Sigmoid colon (tissue), 7 donors: ENCODE data around the gene MPPED1. TPM values are rescaled to one million over a fixed set of nuclear protein-coding genes. Genes with fewer than 3 reads are reported as not detected.

ENCODE experiments used
- DNase-seq: peaks from one replicate; pipeline ENCODE4 v3.0.0-alpha.2; 2019
- H3K27ac ChIP-seq, 4 donors: fragments of 200-600 bp; sonication (generic); one replicate each; pipeline ENCODE4 v1.5.1; 2016 to 2019; ENCODE audit warnings: mild to moderate bottlenecking in 1 of 4
- H3K27me3 ChIP-seq, 3 donors: fragments of 200-600 bp; sonication (generic); one replicate each; pipeline ENCODE4 v1.5.1; 2019; ENCODE audit warnings: mild to moderate bottlenecking in 1 of 3
- H3K36me3 ChIP-seq, 4 donors: fragments of 200-600 bp; sonication (generic); one replicate each; pipeline ENCODE4 v1.5.1; 2016 to 2019
- H3K4me1 ChIP-seq, 4 donors: fragments of 200-600 bp; sonication (generic); one replicate each; pipeline ENCODE4 v1.5.1; 2017 to 2019
- H3K4me3 ChIP-seq, 4 donors: fragments of 200-600 bp; sonication (generic); one replicate each; pipeline ENCODE4 v1.5.1; 2017 to 2019; ENCODE audit warnings: mild to moderate bottlenecking in 2 of 4, moderate library complexity in 1 of 4
- H3K9me3 ChIP-seq, 4 donors: fragments of 200-600 bp in 3 of 4; sonication (generic) in 3 of 4; one replicate each; pipeline versions ENCODE4 v1.5.1 to v1.6.1; 2013 to 2019
- CTCF ChIP-seq, 4 experiments: fragments of 450-650 bp in 3 of 4; fragments of 200-600 bp in 1 of 4; IDR thresholded peaks; one replicate each; pipeline ENCODE4 v1.5.1; 2016 to 2019; ENCODE audit warnings: antibody characterized with exemption in 4 of 4, mild to moderate bottlenecking in 3 of 4, moderate library complexity in 2 of 4
- EP300 ChIP-seq, 4 donors: sonication (generic); formaldehyde crosslinking; IDR thresholded peaks; one replicate each; pipeline ENCODE4 v1.6.1; 2017; ENCODE audit warnings: antibody characterized with exemption in 4 of 4
- POLR2A ChIP-seq, 2 donors: fragments of 450-650 bp; IDR thresholded peaks; one replicate each; pipeline ENCODE4 v1.6.1; 2016; ENCODE audit warnings: antibody characterized with exemption in 2 of 2, mild to moderate bottlenecking in 2 of 2, moderate library complexity in 2 of 2
- POLR2AphosphoS5 ChIP-seq, 4 donors: sonication (generic); formaldehyde crosslinking; IDR thresholded peaks; one replicate each; pipeline ENCODE4 v1.6.1; 2017; ENCODE audit warnings: antibody characterized with exemption in 4 of 4
- WGBS, 2 donors: extraction: QIAGEN DNeasy Blood & Tissue Kit; methylation state at CpG; one replicate each; pipeline ENCODE4 v1.1.7; 2013; 5-methylcytosine and 5-hydroxymethylcytosine counted together
- intact Hi-C: fragments of 100-400 bp; cut with DNase I; formaldehyde crosslinking; loops from one replicate; pipeline ENCODE4 v1.15.1; 2023
- polyA plus RNA-seq, 3 donors: library from polyadenylated mRNA; stranded (reverse); fragments of 200-250 nt; gene quantifications; one replicate each; pipeline ENCODE4 v1.2.3, GENCODE V29; 2013
- total RNA-seq, 4 donors: library from RNA; depleted of rRNA; stranded (reverse); fragments of >200 nt; gene quantifications; one replicate each; pipeline ENCODE4 v1.1.0, GENCODE V29; 2016
- donor health status: healthy with polysubstance abuse.
- donor health status: Bipolar disorder and iron deficiency.
- donor health status: healthy.

MPPED1 gene
- total and polyA plus RNA-seq, 7 donors: not detected

GRCh38 chr22:43397766-43398165 is 14.0 kb upstream of the MPPED1 start:
- 71 to 88% methylated on average over 7 of the region's 7 CpGs for WGBS, 2 donors

GRCh38 chr22:43398246-43398645 is 13.6 kb upstream of the MPPED1 start:
- Histone ChIP-seq H3K27ac (no peak overlapping the region), H3K36me3 (no peaks in the 10 kb centered on the region), H3K27me3 (peaks cover 0 to 38% (median 0%) of the 10 kb centered on the region in 3 donors), H3K4me3 (no peak overlapping the region), H3K4me1 (no peaks in the 10 kb centered on the region), H3K9me3 (peaks cover 0 to 3% (median 0%) of the 10 kb centered on the region in 4 donors)
- no peak for DNase-seq
- WGBS, 2 donors: 82 to 83% methylated on average over 5 of the region's 5 CpGs
- intact Hi-C loops: no loop called here
- no peak for TF ChIP-seq CTCF (IDR thresholded peaks at IDR 0.05)
- no peak for TF ChIP-seq POLR2AphosphoS5 (IDR thresholded peaks at IDR 0.05)
- TF ChIP-seq POLR2A (IDR thresholded peaks at IDR 0.05): no peak
- no peak for TF ChIP-seq EP300 (IDR thresholded peaks at IDR 0.05)

More at GRCh38 chr22:43397766-43398165, 14.0 kb upstream of the MPPED1 start:
- no peak overlapping the region for H3K4me3 ChIP-seq
- H3K9me3 ChIP-seq: peaks cover 0 to 3% (median 0%) of the 10 kb centered on the region in 4 donors
- no peaks in the 10 kb centered on the region for H3K36me3 ChIP-seq
- no peak for DNase-seq
- H3K27ac ChIP-seq: no peak overlapping the region
- TF ChIP-seq EP300 (IDR thresholded peaks at IDR 0.05) (no peak), POLR2AphosphoS5 (IDR thresholded peaks at IDR 0.05) (no peak), CTCF (IDR thresholded peaks at IDR 0.05) (no peak), POLR2A (IDR thresholded peaks at IDR 0.05) (no peak)
- intact Hi-C loops: no loop called here
- H3K27me3 ChIP-seq: peaks cover 0 to 38% (median 0%) of the 10 kb centered on the region in 3 donors
- no peaks in the 10 kb centered on the region for H3K4me1 ChIP-seq

GRCh38 chr22:43398910-43399309 is 12.9 kb upstream of the MPPED1 start:
- no peak overlapping the region for H3K27ac ChIP-seq
- peaks cover 0 to 2% (median 0%) of the 10 kb centered on the region in 4 donors for H3K9me3 ChIP-seq
- no peaks in the 10 kb centered on the region for H3K36me3 ChIP-seq
- H3K4me3 ChIP-seq: no peak overlapping the region
- 87 to 89% methylated on average over 8 of the region's 8 CpGs for WGBS, 2 donors
- intact Hi-C loops: no loop called here
- H3K4me1 ChIP-seq: no peaks in the 10 kb centered on the region
- TF ChIP-seq POLR2A (IDR thresholded peaks at IDR 0.05) (no peak), EP300 (IDR thresholded peaks at IDR 0.05) (no peak), CTCF (IDR thresholded peaks at IDR 0.05) (no peak), POLR2AphosphoS5 (IDR thresholded peaks at IDR 0.05) (no peak)
- no peak for DNase-seq
- peaks cover 0 to 38% (median 0%) of the 10 kb centered on the region in 3 donors for H3K27me3 ChIP-seq

GRCh38 chr22:43399338-43399979 is 12.4 kb upstream of the MPPED1 start:
- Histone ChIP-seq H3K4me3 (no peak overlapping the region), H3K4me1 (no peaks in the 10 kb centered on the region), H3K36me3 (no peaks in the 10 kb centered on the region), H3K27ac (no peak overlapping the region), H3K27me3 (peaks cover 0 to 38% (median 0%) of the 10 kb centered on the region in 3 donors), H3K9me3 (no peaks in the 10 kb centered on the region)
- DNase-seq: no peak
- intact Hi-C loops: no loop called here
- no peak for TF ChIP-seq EP300 (IDR thresholded peaks at IDR 0.05)
- no peak for TF ChIP-seq POLR2A (IDR thresholded peaks at IDR 0.05)
- no peak for TF ChIP-seq CTCF (IDR thresholded peaks at IDR 0.05)
- TF ChIP-seq POLR2AphosphoS5 (IDR thresholded peaks at IDR 0.05): no peak
- WGBS, 2 donors: 82 to 85% methylated on average over 25 of the region's 25 CpGs

GRCh38 chr22:43399980-43400358 is 11.8 kb upstream of the MPPED1 start:
- Histone ChIP-seq H3K4me1 (no peaks in the 10 kb centered on the region), H3K27ac (no peak overlapping the region), H3K4me3 (no peak overlapping the region), H3K36me3 (no peaks in the 10 kb centered on the region), H3K27me3 (peaks cover 0 to 38% (median 0%) of the 10 kb centered on the region in 3 donors), H3K9me3 (no peaks in the 10 kb centered on the region)
- DNase-seq: no peak
- intact Hi-C loops: no loop called here
- 66 to 87% methylated on average over 6 of the region's 6 CpGs for WGBS, 2 donors
- no peak for TF ChIP-seq EP300 (IDR thresholded peaks at IDR 0.05)
- no peak for TF ChIP-seq CTCF (IDR thresholded peaks at IDR 0.05)
- TF ChIP-seq POLR2AphosphoS5 (IDR thresholded peaks at IDR 0.05): no peak
- no peak for TF ChIP-seq POLR2A (IDR thresholded peaks at IDR 0.05)
